Stimulated activated CD4-positive, alpha-beta T cell treated with anti-CD3 and anti-CD28 coated beads, TNF-alpha, amount 100 ng/mL, for 4 hours (primary cell): ENCODE measurements around the gene SAMD10.
"Not testable (repeated sequence)": the region's sequence is repeated elsewhere in the genome, so short reads cannot be mapped to it uniquely, and the experiment has no call there.

ENCODE experiments used
- DNase-seq, 3 experiments: peaks; one replicate each; pipeline ENCODE4 v3.0.0-alpha.2; 2020; ENCODE audit warnings: low read depth in 3 of 3

SAMD10 gene

GRCh38 chr20:63968928-63969760, 10.3 kb downstream of the SAMD10 start:
- DNase-seq = peak in 1 of 3 experiments; percentile 41

- no peak for DNase-seq
Measured at GRCh38 chr20:63968136-63968927, 11.1 kb downstream of the SAMD10 start.

DNA sequence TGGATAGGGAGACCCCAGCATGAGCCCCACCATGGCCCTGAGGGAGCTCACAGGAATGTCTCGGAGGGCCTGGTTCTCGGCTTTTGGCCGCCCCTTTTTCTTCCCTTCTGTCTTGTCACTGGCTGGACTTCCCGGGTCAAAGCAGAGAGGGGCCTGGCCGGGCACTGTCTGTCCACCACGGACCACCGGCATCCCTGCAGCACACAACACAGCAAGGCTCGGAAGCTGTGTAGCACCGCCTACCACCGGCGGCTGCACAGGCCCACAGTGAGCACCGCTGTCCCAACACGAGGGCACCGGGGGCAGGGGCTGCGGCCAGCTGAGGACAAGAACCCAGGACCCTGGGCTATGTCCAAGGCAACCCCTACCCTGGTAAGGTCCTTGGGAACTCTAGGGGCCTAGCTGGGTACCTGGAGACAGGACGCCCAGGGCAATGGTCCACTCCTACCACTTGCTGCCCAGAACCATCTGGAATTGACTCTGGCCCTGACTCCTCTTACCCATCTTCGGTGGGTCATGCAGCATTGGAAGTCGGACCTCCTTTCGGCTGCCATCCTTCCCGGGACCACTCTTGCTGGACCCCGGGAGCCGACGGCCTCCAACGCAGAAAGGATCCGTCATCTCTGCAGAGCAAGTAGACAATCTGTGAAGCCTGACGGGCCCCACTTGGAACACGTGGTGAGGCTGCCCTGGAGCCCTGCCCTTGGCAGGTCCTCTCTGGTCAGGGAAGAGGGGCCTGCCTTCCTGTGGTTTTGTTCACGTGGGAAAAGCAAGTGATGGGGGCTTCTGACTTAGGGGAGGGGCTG, 11.9 kb downstream of the SAMD10 start:
- no peak for DNase-seq

- DNase-seq = no peak
Measured at GRCh38 chr20:63966944-63967322, 12.5 kb downstream of the SAMD10 start.

DNA sequence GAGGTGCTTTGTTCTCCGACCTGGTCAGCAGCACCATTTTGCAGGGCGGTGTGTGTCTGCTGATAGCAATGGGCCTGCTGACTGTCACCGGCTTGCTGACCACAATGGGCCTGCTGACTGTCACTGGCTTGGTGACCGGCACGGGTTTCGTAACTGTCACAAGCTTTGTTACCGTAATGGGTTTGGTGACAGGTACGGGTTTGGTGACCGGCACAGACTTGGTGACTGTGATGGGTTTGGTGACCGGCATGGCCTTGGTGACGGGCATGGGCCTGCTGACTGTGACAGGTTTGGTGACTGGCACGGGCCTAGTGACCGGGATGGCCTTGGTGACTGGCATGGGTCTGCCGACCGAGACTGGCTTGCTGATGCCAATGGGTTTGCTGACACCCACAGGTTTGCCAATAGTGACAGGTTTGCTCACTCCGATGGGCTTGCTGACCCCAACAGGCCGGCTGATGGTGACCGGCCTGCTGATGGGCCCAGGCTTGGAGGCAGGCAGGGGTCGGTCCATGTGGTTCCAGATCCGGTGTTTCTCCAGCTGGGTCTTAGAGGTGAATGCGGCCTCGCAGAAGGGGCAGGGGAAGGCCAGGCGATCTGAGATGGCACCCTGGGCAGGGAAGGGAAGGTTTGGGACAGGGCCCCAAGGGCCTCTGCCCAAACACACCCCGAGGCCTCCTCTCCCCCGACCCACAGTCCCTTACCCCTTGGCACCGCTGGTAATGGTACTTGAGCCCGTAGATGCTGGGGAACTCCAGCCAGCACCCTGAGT, 13.1 kb downstream of the SAMD10 start:
- no peak for DNase-seq

DNA sequence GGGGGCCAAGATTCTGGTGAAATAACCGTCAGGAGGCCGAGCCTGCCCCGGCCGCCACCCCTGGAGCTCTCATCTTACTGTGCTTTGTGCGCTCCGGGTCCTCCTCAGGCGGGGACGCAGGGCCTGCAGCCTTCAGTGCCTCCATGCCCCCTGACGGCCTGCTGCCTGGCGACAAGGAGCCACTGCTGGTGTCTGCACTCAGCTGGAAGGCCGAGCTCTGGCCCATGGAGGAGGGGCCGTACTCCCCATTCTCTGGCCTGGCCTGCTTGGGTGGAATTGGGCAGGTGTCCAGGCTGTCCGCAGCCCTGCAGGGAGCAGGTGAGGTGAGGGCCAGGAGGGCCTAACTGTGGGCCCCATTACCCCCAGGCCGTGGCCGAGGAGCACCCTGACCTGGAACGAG, 15.0 kb downstream of the SAMD10 start:
- no peak for DNase-seq

DNA sequence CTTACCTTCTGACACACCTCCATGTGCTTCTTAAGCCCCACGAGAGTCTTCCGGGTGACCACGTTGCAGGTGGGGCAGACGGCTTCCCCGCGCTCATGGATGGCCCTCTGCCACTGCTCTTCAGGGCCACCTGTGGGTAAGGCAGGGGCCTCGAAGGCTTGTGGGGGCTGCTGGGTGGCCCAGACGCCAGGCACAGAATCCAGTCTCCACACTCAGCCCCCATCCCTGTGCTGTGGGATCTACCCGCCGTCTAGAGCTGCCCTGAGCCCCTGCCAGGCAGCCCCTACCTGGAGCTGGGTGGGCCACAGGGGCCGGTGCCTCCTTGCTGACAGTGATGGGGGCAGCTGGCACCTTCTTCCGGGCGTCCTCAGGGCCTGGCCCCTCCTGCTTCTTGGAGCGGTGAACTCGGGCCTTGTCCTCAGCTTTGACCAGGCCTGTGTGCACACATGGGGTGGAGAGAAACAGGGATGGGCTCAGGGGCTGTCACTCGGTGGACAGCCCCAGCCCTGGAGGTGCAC, 15.6 kb downstream of the SAMD10 start:
- DNase-seq = no peak

- no peak for DNase-seq
Measured at GRCh38 chr20:63963348-63963741, 16.1 kb downstream of the SAMD10 start.

GRCh38 chr20:63962426-63963347, 16.8 kb downstream of the SAMD10 start:
- no peak for DNase-seq

- DNase-seq = no peak
Measured at GRCh38 chr20:63961664-63962425, 17.6 kb downstream of the SAMD10 start.

- not testable (repeated sequence) for DNase-seq
Measured at GRCh38 chr20:63960654-63961621, 18.5 kb downstream of the SAMD10 start.

DNA sequence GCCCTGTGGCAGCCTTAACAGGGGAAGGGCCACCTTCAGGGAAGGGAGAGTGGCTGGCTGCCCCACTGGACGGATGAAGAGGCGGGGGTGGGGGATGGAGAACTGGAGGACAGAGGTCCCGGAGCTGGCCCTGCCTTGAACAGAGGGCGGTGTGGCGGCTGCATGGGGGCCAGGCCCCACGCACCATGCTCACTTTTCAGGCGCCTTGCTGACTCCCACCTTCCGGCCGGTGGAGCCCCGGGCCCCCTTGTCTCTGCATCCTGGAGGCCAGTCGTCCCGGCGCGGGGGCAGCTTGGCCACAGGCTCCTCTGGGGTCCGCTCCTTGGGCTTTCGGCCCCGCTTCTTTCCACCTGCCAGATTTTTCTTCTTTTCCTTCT, 19.8 kb downstream of the SAMD10 start:
- DNase-seq = no peak

GRCh38 chr20:63958964-63959698, 20.3 kb downstream of the SAMD10 start:
- no peak for DNase-seq

DNA sequence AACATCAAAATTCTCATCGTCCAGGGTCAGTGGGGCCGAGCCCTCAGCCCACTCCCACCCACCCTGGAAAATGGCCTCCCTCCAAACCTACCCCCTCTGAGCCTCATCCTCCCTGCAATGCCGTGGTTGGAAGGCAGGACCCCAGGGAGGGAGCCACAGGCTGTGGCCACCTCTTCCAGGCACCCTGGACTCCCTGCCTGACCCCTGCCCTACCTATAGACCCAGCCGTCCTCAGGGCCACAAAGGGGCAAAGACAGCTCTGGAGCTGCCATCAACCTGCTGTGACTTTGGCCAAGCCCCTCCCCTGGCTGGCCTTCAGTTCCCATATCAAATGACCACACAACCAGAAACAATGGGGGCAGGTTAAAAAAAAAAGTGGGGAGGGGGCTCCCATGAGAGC, 21.0 kb downstream of the SAMD10 start:
- DNase-seq = no peak

DNA sequence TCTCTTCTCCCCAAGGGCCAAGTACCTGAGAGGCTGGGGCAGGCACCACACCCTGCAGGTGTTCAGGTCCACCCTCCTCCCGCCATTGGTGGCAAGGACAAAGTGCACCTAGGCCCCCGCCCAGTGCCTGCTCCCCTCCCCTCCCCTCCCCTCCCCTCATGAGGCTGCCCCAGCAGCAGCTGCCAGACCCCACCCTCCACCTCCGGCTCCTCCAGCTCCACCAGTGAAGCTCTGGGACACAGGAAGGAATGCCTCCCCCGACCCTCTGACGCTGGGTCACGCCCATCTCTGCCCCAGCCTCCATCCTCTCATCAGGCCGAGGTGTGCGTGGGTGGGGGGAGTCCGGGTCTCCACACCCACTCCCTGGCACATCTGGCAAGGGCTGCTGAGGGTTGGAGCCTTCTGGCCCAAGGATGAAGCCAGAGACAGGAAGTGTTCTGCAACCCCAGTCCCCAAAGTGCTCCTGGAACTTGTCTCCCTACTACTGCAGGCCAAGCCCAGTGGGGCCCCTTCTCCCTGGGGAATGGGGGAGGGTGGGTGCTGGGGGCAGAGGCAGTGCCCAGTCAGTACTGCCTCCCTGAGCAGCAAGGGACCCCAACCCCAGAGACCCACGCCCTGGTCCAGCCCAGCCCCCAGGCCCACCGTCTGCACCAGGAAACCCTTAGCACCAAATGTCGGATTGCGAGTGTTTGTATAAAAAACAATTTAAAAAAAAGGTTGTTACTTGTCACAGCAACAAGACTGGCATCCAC, 21.6 kb downstream of the SAMD10 start:
- peak; percentile 33 to 56 (median 46) for DNase-seq

GRCh38 chr20:63957004-63957689, 22.3 kb downstream of the SAMD10 start:
- DNase-seq = peak; percentile 56 to 62 (median 59)
